ENCODE results near the gene KCNE5.
"Not testable (repeated sequence)": the region's sequence is repeated elsewhere in the genome, so short reads cannot be mapped to it uniquely, and the experiment has no call there.

KCNE5 gene

DNA sequence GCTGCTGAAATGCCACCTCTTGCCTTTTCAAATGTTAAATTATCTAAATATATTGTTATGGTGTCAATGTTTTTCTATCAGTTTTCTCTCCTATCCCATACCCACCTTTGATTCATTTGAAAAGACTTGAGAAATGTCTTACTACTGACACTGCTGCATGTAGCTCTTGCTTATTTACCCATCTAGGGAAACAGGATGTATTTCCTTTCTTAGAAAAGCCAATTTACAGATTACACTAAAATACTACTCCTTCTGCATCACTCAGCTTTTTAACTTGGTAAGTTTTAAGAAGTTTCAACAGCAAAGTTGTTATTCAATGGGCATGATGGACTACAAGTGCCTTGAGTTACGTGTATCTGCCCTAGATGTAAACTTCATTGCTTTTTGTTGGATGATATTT lies 13.2 kb upstream of the KCNE5 start:
- TF ChIP-seq EZH2phosphoT487 (IDR thresholded peaks at IDR 0.05; ENCODE audit: low read length) (no peak), EZH2 (optimal IDR thresholded peaks at IDR 0.05; ENCODE audit: low read depth, low read length) (no peak)
- TF ChIP-seq, protein P1, sequence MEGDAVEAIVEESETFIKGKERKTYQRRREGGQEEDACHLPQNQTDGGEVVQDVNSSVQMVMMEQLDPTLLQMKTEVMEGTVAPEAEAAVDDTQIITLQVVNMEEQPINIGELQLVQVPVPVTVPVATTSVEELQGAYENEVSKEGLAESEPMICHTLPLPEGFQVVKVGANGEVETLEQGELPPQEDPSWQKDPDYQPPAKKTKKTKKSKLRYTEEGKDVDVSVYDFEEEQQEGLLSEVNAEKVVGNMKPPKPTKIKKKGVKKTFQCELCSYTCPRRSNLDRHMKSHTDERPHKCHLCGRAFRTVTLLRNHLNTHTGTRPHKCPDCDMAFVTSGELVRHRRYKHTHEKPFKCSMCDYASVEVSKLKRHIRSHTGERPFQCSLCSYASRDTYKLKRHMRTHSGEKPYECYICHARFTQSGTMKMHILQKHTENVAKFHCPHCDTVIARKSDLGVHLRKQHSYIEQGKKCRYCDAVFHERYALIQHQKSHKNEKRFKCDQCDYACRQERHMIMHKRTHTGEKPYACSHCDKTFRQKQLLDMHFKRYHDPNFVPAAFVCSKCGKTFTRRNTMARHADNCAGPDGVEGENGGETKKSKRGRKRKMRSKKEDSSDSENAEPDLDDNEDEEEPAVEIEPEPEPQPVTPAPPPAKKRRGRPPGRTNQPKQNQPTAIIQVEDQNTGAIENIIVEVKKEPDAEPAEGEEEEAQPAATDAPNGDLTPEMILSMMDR (IDR thresholded peaks at IDR 0.05; ENCODE audit: low read length), result no peak
- Histone ChIP-seq H3K27me3 (replicated peaks; ENCODE audit: insufficient read depth, low read length) (no peaks in the 10 kb centered on the region), H2AFZ (ENCODE audit: low read length) (no peak overlapping the region), H3K27ac (ENCODE audit: low read length) (no peak overlapping the region), H3K36me3 (replicated peaks; ENCODE audit: insufficient read depth, low read length) (no peaks in the 10 kb centered on the region), H3F3A (ENCODE audit: insufficient read depth, low read length) (no peaks in the 10 kb centered on the region), H3K4me2 (ENCODE audit: low read depth, low read length) (no peak overlapping the region), H3K4me1 (ENCODE audit: low read length) (no peaks in the 10 kb centered on the region), H3K4me3 (ENCODE audit: low read length) (no peak overlapping the region), H4K20me1 (ENCODE audit: insufficient read depth, low read length) (no peaks in the 10 kb centered on the region), H3K9me3 (replicated peaks; ENCODE audit: insufficient read depth, low read length) (no peaks in the 10 kb centered on the region), H3K9ac (ENCODE audit: low read length) (no peak overlapping the region), H3K79me2 (ENCODE audit: low read length) (no peaks in the 10 kb centered on the region), H3K9me2 (replicated peaks; ENCODE audit: insufficient read depth, low read length) (no peaks in the 10 kb centered on the region)
- no peak for DNase-seq

- not testable (repeated sequence) for H3K27me3 ChIP-seq (replicated peaks; ENCODE audit: insufficient read depth, low read length); H3K27ac ChIP-seq (ENCODE audit: low read length); H4K20me1 ChIP-seq (ENCODE audit: insufficient read depth, low read length); H3K4me1 ChIP-seq (ENCODE audit: low read length); H3K79me2 ChIP-seq (ENCODE audit: low read length); DNase-seq; H3K4me2 ChIP-seq (ENCODE audit: low read depth, low read length); H3K9me3 ChIP-seq (replicated peaks; ENCODE audit: insufficient read depth, low read length); H3F3A ChIP-seq (ENCODE audit: insufficient read depth, low read length); H2AFZ ChIP-seq (ENCODE audit: low read length); H3K9ac ChIP-seq (ENCODE audit: low read length); H3K4me3 ChIP-seq (ENCODE audit: low read length); H3K36me3 ChIP-seq (replicated peaks; ENCODE audit: insufficient read depth, low read length); H3K9me2 ChIP-seq (replicated peaks; ENCODE audit: insufficient read depth, low read length)
Measured at GRCh38 chrX:109637477-109637876, 12.5 kb upstream of the KCNE5 start.

GRCh38 chrX:109635146-109635545 lies 10.2 kb upstream of the KCNE5 start:
- Histone ChIP-seq H3K36me3 (replicated peaks; ENCODE audit: insufficient read depth, low read length) (no peaks in the 10 kb centered on the region), H3F3A (ENCODE audit: insufficient read depth, low read length) (no peaks in the 10 kb centered on the region), H3K27ac (ENCODE audit: low read length) (no peak overlapping the region), H4K20me1 (ENCODE audit: insufficient read depth, low read length) (no peaks in the 10 kb centered on the region), H2AFZ (ENCODE audit: low read length) (no peak overlapping the region), H3K4me3 (ENCODE audit: low read length) (no peak overlapping the region), H3K4me2 (ENCODE audit: low read depth, low read length) (no peak overlapping the region), H3K4me1 (ENCODE audit: low read length) (no peaks in the 10 kb centered on the region), H3K9ac (ENCODE audit: low read length) (no peak overlapping the region), H3K79me2 (ENCODE audit: low read length) (no peaks in the 10 kb centered on the region), H3K9me3 (replicated peaks; ENCODE audit: insufficient read depth, low read length) (no peaks in the 10 kb centered on the region), H3K9me2 (replicated peaks; ENCODE audit: insufficient read depth, low read length) (no peaks in the 10 kb centered on the region), H3K27me3 (replicated peaks; ENCODE audit: insufficient read depth, low read length) (no peaks in the 10 kb centered on the region)
- peak; percentile 38 for DNase-seq
- TF ChIP-seq, protein P1 (IDR thresholded peaks at IDR 0.05; ENCODE audit: low read length), result peak; percentile 68
- TF ChIP-seq EZH2 (optimal IDR thresholded peaks at IDR 0.05; ENCODE audit: low read depth, low read length) (no peak), EZH2phosphoT487 (IDR thresholded peaks at IDR 0.05; ENCODE audit: low read length) (no peak)

DNA sequence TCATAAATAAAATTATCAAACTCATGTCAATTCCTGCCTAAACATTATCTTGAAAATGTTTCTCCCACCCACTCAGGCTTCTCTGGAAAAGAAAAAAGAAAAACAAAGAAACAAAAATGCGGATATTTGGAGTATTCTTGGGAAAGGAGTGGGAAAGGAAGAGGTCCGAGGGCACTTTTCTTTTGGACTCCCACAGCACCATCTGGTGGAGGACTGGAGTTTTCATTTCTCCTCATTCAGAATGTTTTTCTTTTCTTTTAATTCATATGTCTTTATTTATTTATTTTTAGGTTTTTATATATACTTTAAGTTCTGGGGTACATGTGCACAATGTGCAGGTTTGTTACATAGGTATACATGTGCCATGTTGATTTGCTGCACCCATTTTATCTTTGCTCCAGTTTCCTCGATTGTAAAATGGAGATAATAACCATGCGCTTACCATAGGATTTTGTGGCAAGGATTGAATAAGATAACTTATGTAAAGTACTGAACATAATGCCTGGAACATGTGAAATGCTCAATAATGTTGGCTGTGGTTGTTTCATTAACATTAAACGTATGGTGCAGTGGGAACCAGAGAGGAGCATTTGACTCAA lies 8.0 kb upstream of the KCNE5 start:
- Histone ChIP-seq H2AFZ (ENCODE audit: low read length) (0 out of 2 replicates have a peak overlapping the region, but pooled peaks have one; percentile 45), H3K27me3 (replicated peaks; ENCODE audit: insufficient read depth, low read length) (no peaks in the 10 kb centered on the region), H4K20me1 (ENCODE audit: insufficient read depth, low read length) (no peaks in the 10 kb centered on the region), H3K9ac (ENCODE audit: low read length) (no peak overlapping the region), H3K9me2 (replicated peaks; ENCODE audit: insufficient read depth, low read length) (no peaks in the 10 kb centered on the region), H3F3A (ENCODE audit: insufficient read depth, low read length) (no peaks in the 10 kb centered on the region), H3K4me1 (ENCODE audit: low read length) (no peaks in the 10 kb centered on the region), H3K27ac (ENCODE audit: low read length) (no peak overlapping the region), H3K9me3 (replicated peaks; ENCODE audit: insufficient read depth, low read length) (no peaks in the 10 kb centered on the region), H3K36me3 (replicated peaks; ENCODE audit: insufficient read depth, low read length) (no peaks in the 10 kb centered on the region), H3K79me2 (ENCODE audit: low read length) (no peaks in the 10 kb centered on the region), H3K4me3 (ENCODE audit: low read length) (no peak overlapping the region), H3K4me2 (ENCODE audit: low read depth, low read length) (no peak overlapping the region)
- TF ChIP-seq, protein P1 (IDR thresholded peaks at IDR 0.05; ENCODE audit: low read length), result peak; percentile 39
- no peak for TF ChIP-seq EZH2 (optimal IDR thresholded peaks at IDR 0.05; ENCODE audit: low read depth, low read length)
- DNase-seq, result peak; percentile 6

Measured in MM.1S (cell line).